Measurements from ENCODE around the gene SCAF1. TPM values are rescaled to one million over a fixed set of nuclear protein-coding genes. Genes with fewer than 3 reads are reported as not detected.

The SCAF1 gene
- total and polyA plus RNA-seq, 9 of the 15 experiments (the other 6 are each of a cell fraction or from before 2014, with no cell fraction given), result 0.20 to 79.0 (median 4.9) TPM

GRCh38 chr19:49641688-49642491, at the start of gene SCAF1 (continued):
- no peak for TF ChIP-seq RERE (CRISPR knock-in tag; IDR thresholded peaks at IDR 0.05; ENCODE audit: borderline replicate concordance)
- TF ChIP-seq ATF2 (CRISPR knock-in tag; IDR thresholded peaks at IDR 0.05), result peak; percentile 59; the same call in 1 of the 2 replicates
- no peak for TF ChIP-seq ZNF311 (CRISPR knock-in tag; IDR thresholded peaks at IDR 0.05)
- TF ChIP-seq, protein P1, sequence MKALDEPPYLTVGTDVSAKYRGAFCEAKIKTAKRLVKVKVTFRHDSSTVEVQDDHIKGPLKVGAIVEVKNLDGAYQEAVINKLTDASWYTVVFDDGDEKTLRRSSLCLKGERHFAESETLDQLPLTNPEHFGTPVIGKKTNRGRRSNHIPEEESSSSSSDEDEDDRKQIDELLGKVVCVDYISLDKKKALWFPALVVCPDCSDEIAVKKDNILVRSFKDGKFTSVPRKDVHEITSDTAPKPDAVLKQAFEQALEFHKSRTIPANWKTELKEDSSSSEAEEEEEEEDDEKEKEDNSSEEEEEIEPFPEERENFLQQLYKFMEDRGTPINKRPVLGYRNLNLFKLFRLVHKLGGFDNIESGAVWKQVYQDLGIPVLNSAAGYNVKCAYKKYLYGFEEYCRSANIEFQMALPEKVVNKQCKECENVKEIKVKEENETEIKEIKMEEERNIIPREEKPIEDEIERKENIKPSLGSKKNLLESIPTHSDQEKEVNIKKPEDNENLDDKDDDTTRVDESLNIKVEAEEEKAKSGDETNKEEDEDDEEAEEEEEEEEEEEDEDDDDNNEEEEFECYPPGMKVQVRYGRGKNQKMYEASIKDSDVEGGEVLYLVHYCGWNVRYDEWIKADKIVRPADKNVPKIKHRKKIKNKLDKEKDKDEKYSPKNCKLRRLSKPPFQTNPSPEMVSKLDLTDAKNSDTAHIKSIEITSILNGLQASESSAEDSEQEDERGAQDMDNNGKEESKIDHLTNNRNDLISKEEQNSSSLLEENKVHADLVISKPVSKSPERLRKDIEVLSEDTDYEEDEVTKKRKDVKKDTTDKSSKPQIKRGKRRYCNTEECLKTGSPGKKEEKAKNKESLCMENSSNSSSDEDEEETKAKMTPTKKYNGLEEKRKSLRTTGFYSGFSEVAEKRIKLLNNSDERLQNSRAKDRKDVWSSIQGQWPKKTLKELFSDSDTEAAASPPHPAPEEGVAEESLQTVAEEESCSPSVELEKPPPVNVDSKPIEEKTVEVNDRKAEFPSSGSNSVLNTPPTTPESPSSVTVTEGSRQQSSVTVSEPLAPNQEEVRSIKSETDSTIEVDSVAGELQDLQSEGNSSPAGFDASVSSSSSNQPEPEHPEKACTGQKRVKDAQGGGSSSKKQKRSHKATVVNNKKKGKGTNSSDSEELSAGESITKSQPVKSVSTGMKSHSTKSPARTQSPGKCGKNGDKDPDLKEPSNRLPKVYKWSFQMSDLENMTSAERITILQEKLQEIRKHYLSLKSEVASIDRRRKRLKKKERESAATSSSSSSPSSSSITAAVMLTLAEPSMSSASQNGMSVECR (CRISPR knock-in tag; IDR thresholded peaks at IDR 0.05), result no peak; the same call in 1 of the 2 replicates
- peak; percentile 90 for TF ChIP-seq POLR2G (IDR thresholded peaks at IDR 0.05; ENCODE audit: low read depth, low read length)
- no peak for TF ChIP-seq ATF4 (CRISPR knock-in tag; IDR thresholded peaks at IDR 0.05)
- no peak for TF ChIP-seq ZNF764 (CRISPR knock-in tag; IDR thresholded peaks at IDR 0.05; ENCODE audit: low read depth)
- no peak for TF ChIP-seq ARHGAP35 (IDR thresholded peaks at IDR 0.05; ENCODE audit: partially characterized antibody)
- TF ChIP-seq, protein P2, sequence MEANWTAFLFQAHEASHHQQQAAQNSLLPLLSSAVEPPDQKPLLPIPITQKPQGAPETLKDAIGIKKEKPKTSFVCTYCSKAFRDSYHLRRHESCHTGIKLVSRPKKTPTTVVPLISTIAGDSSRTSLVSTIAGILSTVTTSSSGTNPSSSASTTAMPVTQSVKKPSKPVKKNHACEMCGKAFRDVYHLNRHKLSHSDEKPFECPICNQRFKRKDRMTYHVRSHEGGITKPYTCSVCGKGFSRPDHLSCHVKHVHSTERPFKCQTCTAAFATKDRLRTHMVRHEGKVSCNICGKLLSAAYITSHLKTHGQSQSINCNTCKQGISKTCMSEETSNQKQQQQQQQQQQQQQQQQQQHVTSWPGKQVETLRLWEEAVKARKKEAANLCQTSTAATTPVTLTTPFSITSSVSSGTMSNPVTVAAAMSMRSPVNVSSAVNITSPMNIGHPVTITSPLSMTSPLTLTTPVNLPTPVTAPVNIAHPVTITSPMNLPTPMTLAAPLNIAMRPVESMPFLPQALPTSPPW (CRISPR knock-in tag; IDR thresholded peaks at IDR 0.05), result peak; percentile 86
- TF ChIP-seq FOXA1 (IDR thresholded peaks at IDR 0.05; ENCODE audit: borderline replicate concordance), result no peak
- TF ChIP-seq ELF1 (tag; IDR thresholded peaks at IDR 0.05), result peak; percentile 60; the same call in 1 of the 2 replicates

Measured in K562 (cell line).